COR-L47 (cell line): ENCODE data around the gene TSPAN14.
"Not testable (repeated sequence)": the region's sequence is repeated elsewhere in the genome, so short reads cannot be mapped to it uniquely, and the experiment has no call there.

Experiments used
- DNase-seq: peaks from one replicate; lab custom pipeline; 2025; lab: John Stamatoyannopoulos, UW

Gene TSPAN14

GRCh38 chr10:80468806-80469421 lies 14.8 kb downstream of the TSPAN14 start:
- no peak for DNase-seq

- DNase-seq, result no peak
Measured at GRCh38 chr10:80470266-80470665, 16.2 kb downstream of the TSPAN14 start.

GRCh38 chr10:80471001-80471400 lies 16.9 kb downstream of the TSPAN14 start:
- no peak for DNase-seq

GRCh38 chr10:80471715-80472233 lies 17.7 kb downstream of the TSPAN14 start:
- DNase-seq, result no peak

DNA sequence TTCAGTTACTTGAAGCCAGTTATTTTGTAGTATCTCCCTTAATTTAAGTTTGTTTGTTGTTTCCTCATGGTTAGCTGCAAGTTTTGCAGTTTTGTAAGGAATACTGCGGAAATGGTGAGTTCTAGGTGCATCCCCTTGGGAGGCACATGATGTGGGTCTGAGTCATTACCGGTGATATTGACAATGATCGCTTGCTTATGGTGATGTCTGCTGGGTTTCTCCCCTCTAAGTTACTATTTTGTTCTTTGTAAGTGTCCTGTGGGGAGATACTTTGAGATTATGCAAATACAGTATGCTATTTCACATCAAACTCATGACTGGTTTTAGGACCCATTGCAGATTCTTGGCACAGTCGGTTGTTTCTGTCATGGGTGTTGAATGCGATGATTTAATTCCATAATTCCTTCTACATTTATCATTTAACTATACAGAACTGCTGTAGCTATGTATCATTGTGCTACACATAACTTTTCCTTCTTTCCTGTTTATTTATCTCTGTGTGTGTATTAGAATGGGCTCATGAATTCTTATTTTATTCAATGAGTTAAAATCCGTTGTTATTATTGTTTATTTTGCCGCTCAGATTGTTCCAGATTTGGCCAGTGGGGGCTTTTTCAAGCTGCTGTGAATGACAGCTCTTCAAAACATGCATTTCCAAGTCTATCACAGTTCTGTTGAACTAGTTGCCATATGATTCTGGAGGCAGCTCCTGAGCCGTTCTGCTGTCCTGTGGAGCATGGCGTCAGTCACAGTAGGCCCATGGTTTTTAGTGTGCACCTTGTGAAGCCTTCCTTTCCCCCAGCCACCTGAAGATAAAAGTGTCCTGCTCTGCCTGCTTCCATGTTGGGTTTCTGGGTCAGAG lies 18.4 kb downstream of the TSPAN14 start:
- DNase-seq, result no peak

DNA sequence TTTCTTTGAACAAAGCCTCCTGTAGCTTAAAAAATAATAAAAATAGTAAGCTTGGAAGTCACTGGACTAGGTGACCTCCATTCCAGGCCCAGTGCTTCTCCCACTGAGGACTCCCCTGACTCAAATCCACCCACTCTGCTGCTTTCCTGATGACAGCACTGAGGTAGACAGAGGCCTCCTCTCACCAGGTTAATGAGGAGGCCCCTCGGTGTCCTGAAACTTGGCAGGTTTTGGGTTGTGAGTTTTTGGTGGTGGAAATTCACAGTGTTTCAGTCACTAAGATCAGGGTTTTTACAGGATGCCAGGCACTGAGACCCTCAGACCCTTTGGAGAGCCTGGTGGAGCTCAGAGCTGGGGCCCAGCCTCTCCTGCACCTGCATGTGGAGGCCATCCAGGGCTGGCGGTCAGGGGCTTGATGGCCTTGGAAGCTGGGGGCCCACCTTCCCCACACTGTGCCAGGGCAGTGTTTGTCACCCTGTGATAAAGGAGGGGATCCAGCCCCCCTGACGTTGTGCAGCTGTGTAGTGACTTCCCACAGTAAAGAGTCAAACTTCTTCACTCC lies 19.1 kb downstream of the TSPAN14 start:
- no peak for DNase-seq

GRCh38 chr10:80473692-80474596 lies 19.8 kb downstream of the TSPAN14 start:
- no peak for DNase-seq

GRCh38 chr10:80474597-80474910 lies 20.4 kb downstream of the TSPAN14 start:
- DNase-seq, result no peak

GRCh38 chr10:80474941-80475340 lies 20.8 kb downstream of the TSPAN14 start:
- DNase-seq, result no peak

- DNase-seq, result not testable (repeated sequence)
Measured at GRCh38 chr10:80475641-80476040, 21.5 kb downstream of the TSPAN14 start.

DNA sequence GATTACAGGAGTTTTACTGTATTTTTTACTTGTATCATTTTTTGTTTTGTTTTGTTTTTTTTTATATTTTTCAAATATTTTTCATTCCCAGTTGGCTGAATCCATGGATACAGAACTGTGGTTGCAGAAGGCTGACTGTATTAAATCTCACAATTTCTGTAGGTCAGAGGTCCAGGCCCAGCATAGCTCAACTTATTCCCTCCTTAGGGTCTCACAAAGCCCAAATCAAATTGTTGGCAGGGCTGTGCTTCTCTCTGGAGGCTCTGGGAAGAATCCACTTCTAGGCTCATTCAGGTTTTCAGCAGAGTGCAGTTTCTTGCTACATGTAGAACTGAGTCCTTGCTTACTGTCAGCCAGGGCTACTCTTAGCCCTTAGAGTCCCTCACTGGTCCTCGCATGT lies 22.6 kb downstream of the TSPAN14 start:
- DNase-seq, result no peak

DNA sequence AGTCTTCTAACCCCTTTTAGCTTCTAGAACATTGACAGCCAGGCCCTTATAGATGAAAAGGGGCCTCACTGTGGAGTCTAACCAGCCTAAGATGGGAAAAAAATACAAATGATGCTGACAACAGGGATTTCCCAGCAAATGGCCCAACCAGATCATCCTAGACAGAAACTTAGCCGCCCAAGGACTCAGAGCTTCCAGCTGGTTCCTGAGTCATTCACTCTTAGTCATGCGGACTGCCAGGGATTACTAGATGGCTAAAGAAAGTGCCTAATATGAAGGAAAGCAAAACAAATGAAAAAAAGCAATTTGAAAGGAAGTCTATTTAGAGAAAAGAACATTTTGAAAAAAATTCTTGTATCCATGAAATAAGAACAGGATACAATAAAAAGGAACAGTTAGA lies 23.7 kb downstream of the TSPAN14 start:
- no peak for DNase-seq

GRCh38 chr10:80480373-80480772 lies 26.3 kb downstream of the TSPAN14 start:
- DNase-seq, result not testable (repeated sequence)

- DNase-seq, result no peak
Measured at GRCh38 chr10:80480852-80481251, 26.7 kb downstream of the TSPAN14 start.

DNA sequence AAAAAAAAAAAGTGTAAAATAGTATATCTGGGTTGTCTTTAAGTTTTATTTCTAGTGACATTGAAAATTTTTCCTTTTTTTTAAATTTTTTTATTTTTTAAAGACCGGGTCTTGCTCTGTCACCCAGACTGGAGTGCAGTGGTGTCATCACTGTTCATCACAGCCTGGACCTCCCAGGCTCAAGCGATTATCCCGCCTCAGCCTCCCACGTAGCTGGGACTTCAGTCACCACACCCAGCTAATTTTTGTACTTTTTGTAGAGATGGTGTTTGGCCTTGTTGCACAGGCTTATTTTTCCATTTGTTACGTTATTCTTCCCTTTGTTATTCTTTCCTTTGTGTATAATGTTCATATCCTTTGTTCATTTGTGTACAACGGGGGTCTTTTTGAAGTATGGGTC lies 30.1 kb downstream of the TSPAN14 start:
- no peak for DNase-seq

DNA sequence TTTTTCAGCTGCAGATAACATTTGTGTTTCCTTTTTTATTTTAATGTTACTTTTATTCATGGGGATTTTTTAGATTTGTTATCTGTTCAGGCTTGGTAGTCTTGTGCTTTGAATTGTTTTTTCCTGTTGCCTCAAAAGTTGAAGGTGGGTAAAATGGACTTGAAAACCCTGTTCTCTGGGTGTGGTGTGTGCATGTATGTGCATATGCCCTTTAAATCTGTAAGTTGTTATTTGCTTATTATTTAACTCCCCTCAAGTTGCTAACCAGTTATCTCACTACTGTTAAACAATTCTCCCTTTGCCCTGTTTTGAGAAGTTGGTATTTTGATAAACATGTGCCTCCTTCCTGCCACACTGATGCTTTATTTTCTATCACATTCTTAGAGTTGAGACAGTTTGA lies 30.6 kb downstream of the TSPAN14 start:
- no peak for DNase-seq

DNA sequence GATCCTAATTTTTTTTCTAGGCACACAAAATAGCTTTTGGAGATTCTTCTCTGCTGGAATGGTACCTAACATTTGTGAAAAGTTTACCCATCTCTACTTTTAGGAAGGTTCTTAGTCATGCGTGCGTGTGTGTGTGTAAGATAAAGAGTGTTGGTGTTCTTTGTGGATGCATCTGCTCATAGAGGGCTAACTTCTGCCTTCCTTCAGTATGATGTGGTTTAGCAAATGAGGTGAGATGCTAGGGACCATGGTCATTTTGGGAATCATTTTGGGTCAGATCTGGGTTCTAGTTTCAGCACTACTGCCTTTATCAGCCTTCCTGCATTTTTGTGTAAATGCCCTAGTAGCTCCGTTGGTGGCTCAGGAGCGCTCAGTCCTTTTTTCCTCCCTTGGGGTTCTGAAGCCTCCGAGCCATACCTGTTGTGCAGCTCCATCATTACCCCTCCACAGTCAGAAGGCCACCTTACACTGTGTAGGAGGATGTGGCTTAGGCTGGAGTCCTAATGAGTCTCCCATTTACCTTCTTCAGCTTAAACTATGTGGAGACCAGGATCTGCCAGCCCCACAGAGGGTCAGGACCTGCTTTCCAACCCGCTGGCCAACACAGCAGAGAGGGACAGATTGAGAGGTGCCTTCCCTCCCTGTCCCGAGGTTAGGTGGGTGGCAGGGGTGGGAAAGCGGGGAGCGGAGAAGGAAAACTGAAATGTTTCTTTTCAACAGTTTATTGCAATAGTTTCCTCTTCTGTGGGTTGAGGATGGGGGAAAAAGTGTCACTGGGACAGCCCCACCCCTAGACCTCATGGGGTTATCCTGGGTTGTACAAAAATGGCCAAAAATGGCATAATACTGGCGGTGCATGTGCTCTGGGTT lies 31.2 kb downstream of the TSPAN14 start:
- DNase-seq, result no peak

DNA sequence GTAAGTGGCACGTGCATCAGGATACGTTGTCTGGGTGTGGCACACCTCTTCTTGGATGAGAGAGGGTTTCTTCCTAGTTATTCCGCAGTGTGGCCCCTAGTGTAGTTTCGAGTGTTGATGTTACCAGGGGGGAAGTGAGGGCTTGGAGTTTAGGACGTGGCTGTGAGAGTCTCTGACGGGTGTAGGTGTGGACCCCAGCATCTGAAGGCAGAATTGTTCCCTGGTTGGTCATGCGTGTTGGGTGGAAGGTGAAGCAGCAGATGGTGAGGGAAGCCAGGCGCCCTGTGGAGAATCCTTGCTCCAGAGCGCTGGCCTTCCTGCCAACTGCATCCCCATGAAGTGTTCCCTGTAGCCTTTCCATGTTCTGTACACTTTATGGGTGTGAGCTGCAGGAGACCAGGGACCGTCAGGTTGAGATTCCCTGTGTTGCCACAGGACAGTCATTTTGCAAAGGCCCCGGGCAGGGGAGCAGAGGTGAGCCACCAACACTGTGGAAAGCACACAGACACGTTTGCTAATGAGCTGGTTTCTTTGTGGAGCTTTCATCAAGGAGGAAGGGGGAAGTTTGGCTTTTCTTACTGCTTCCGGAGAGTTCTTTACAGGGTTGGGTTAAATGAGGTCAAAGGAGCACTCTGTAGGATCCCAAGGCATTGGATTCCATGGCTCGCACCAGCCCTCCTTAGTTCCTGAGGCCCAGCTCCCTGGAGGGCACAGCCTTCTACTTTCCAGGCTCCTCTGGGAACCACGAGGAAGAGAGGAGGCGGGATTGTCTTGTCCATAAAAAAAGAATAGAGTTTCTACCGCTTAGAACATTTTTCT lies 32.0 kb downstream of the TSPAN14 start:
- DNase-seq, result no peak

DNA sequence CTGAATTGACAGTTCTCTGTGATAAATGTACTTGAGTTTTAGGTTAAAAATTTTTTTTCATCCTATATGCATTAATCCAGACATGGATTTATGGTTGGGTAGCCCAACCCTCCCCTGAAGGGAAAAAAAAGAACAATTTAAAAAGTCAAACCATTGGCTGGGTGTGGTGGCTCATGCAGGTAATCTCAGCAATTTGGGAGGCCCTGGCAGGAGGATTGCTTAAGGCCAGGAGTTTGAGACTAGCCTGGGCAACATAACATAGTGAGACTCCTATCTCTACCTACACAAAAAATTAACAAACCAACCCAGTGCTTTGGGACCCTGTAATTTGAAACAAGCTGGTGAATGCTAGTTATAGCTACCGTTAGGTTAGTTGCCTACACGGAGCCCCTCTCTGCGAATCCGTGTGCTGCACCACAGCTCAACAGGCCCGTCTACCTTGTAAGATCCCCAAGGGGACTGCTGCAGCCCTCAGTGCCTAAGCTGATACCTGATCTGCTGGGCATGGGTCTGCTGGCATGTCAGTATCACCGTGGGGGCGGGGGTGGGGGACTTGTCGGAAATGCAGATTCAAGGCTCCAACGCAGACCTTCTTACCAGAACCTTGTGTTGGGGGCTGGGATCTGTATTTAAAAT lies 32.8 kb downstream of the TSPAN14 start:
- no peak for DNase-seq

DNA sequence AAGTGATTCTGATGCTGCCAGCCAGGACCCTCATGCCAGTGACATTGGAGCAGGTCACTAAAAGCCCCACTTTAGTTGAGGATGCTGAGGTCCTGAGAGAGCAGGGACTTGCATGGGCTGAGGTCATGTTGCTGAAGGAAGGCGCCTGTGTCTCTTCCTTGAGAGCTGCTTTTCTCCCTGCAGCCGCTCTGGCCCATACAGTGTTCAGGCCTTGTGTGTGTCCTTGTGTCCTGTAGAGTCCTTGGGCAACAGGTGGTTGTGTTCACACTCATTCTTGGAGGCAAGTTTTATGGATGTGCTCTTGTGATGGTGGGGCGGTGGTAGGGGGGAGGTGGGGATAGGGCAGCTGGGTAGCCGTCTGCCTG lies 33.3 kb downstream of the TSPAN14 start:
- no peak for DNase-seq
